ENCODE results near the gene ABHD4. TPM values are rescaled to one million over a fixed set of nuclear protein-coding genes. Genes with fewer than 3 reads are reported as not detected.

ABHD4 gene
- total RNA-seq, 2 experiments from 2014 or later, result 5.6 to 15.6 TPM

GRCh38 chr14:22569737-22570131 is 28.4 kb upstream of the ABHD4 start:
- intact Hi-C loops (cut with micrococcal nuclease; ENCODE audit: unreplicated experiment), result loop anchor here (1.0 to 10.0 kb wide), 12 partner anchors 12 to 485 kb away; partner anchors contain the start of genes CDH24, OR6J1 and OXA1L
- no peaks in the 10 kb centered on the region for H4K20me1 ChIP-seq (ENCODE audit: insufficient read depth, low read length)
- peak overlapping the region; percentile 83 for H3K27ac ChIP-seq (ENCODE audit: low read depth, low read length, poor library complexity, severe bottlenecking)
- no peak for DNase-seq (ENCODE audit: low spot score)
- CTCF ChIA-PET (ENCODE audit: unreplicated experiment), result interaction anchor here (0.6 to 1.7 kb wide), 15 partner anchors 9 to 285 kb away, joined by 3 to 19 read pairs (median 5); partner anchors contain the start of genes DAD1 and OR6J1
- POLR2A ChIA-PET, result interaction anchor here (0.7 to 2.9 kb wide), 20 partner anchors 9 to 254 kb away, joined by 3 to 21 read pairs (median 4); partner anchors contain the start of genes DAD1 and OXA1L
- peak overlapping the region; percentile 44; the same call in 1 of the 2 replicates for H2AFZ ChIP-seq (ENCODE audit: low read length)
- peaks cover 62% of the 10 kb centered on the region for H3K4me1 ChIP-seq (ENCODE audit: insufficient read depth, low read length, poor library complexity, severe bottlenecking)
- peaks cover 74% of the 10 kb centered on the region for H3K36me3 ChIP-seq (ENCODE audit: insufficient read depth, low read length)
- H3K9me3 ChIP-seq (ENCODE audit: low read length), result no peaks in the 10 kb centered on the region
- peak overlapping the region; percentile 65 for H3K4me3 ChIP-seq (ENCODE audit: low read depth, low read length, poor library complexity, severe bottlenecking)
- peaks cover 52% of the 10 kb centered on the region; the same call in 1 of the 2 replicates for H3K79me2 ChIP-seq (ENCODE audit: insufficient read depth, low read depth, low read length)
- TF ChIP-seq CTCF (conservative IDR thresholded peaks at IDR 0.05; ENCODE audit: low read length) (no peak), EZH2phosphoT487 (IDR thresholded peaks at IDR 0.05; ENCODE audit: borderline replicate concordance, low read depth, low read length) (no peak)
- TSS peak; percentile 92 for BruUV-seq (replicated peaks)
- no peaks in the 10 kb centered on the region for H3K9me2 ChIP-seq (ENCODE audit: insufficient read depth, low read length)
- peak overlapping the region; percentile 76 for H3K4me2 ChIP-seq (ENCODE audit: low read length)

GRCh38 chr14:22570132-22570949 is 27.8 kb upstream of the ABHD4 start:
- ChIA-PET POLR2A (interaction anchor here (0.6 to 2.9 kb wide), 29 partner anchors 9 to 300 kb away, joined by 3 to 21 read pairs (median 4); partner anchors contain the start of genes DAD1 and OXA1L), CTCF (ENCODE audit: unreplicated experiment) (interaction anchor here (0.6 to 1.7 kb wide), 16 partner anchors 10 to 284 kb away, joined by 3 to 19 read pairs (median 4); partner anchors contain the start of genes DAD1 and OR6J1)
- Histone ChIP-seq H3K9me3 (ENCODE audit: low read length) (no peaks in the 10 kb centered on the region), H3K9me2 (ENCODE audit: insufficient read depth, low read length) (no peaks in the 10 kb centered on the region), H3K4me1 (ENCODE audit: insufficient read depth, low read length, poor library complexity, severe bottlenecking) (peaks cover 56% of the 10 kb centered on the region), H3K79me2 (ENCODE audit: insufficient read depth, low read depth, low read length) (peaks cover 46% of the 10 kb centered on the region; the same call in 1 of the 2 replicates), H3K36me3 (ENCODE audit: insufficient read depth, low read length) (peaks cover 74% of the 10 kb centered on the region), H3K27ac (ENCODE audit: low read depth, low read length, poor library complexity, severe bottlenecking) (peak overlapping the region; percentile 83), H3K4me2 (ENCODE audit: low read length) (peak overlapping the region; percentile 76), H2AFZ (ENCODE audit: low read length) (peak overlapping the region; percentile 44; the same call in 1 of the 2 replicates), H3K4me3 (ENCODE audit: low read depth, low read length, poor library complexity, severe bottlenecking) (peak overlapping the region; percentile 65), H4K20me1 (ENCODE audit: insufficient read depth, low read length) (no peaks in the 10 kb centered on the region)
- TF ChIP-seq CTCF (conservative IDR thresholded peaks at IDR 0.05; ENCODE audit: low read length), result peak; percentile 100
- no peak for TF ChIP-seq EZH2phosphoT487 (IDR thresholded peaks at IDR 0.05; ENCODE audit: borderline replicate concordance, low read depth, low read length)
- BruUV-seq (replicated peaks), result no TSS peak
- intact Hi-C loops (cut with micrococcal nuclease; ENCODE audit: unreplicated experiment), result loop anchor here (1.0 to 10.0 kb wide), 12 partner anchors 13 to 484 kb away; partner anchors contain the start of genes CDH24, OR6J1 and OXA1L
- DNase-seq (ENCODE audit: low spot score), result peak; percentile 98
